ENCODE results near the gene SFT2D1.

DNA sequence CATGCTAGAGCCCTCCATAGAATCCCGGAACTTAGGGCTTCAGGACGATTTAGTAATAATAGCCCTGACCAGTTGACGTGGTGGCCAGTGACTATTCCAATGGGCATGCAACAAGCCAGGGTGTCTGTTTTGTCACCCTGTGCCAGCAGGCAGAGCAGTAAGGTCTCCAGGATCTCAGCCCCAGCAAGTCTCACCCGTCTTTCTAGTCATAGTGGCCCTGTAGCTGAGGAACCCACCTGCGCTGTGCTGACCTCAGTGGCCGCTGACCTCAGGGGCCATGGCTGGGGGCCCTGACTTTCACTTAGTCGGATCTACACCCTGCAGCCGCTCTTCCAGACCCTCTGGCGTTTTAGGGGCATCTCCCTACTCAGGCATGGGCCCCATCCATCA lies 71.0 kb downstream of the SFT2D1 start:
- TF ChIP-seq CTCF (IDR thresholded peaks at IDR 0.05) (no peak), POLR2A (IDR thresholded peaks at IDR 0.05) (no peak)
